ENCODE results near the gene DYNC1I1. TPM values are rescaled to one million over a fixed set of nuclear protein-coding genes. Genes with fewer than 3 reads are reported as not detected.

The DYNC1I1 gene
- total RNA-seq, 4 donors from 2014 or later: 1.4 to 10.7 (median 3.4) TPM

DNA sequence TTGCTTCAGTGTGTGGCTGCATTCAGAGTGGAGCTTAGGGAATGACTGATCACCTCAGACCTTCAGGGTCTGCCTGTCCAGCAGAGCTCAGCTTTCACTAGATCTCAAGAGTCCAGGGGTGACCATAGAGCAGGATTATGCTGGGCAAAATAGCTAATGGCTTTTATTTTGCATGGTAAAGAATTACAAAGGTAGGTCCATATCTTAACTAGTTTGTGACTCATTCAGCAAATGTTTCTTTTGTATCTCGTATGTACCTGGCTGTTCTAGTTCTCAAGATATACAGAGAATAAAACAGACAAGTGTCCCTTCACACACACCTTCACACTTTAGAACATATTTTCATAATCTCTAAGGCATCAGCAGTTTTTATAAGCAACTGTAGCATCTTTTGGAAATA is 180.5 kb downstream of the DYNC1I1 start:
- Histone ChIP-seq H3K4me1 (no peaks in the 10 kb centered on the region), H3K27me3 (no peaks in the 10 kb centered on the region), H3K4me3 (no peak overlapping the region), H3K9me3 (no peaks in the 10 kb centered on the region), H3K36me3 (no peaks in the 10 kb centered on the region), H3K27ac (no peak overlapping the region)
- no peak for DNase-seq
- TF ChIP-seq, protein P1, sequence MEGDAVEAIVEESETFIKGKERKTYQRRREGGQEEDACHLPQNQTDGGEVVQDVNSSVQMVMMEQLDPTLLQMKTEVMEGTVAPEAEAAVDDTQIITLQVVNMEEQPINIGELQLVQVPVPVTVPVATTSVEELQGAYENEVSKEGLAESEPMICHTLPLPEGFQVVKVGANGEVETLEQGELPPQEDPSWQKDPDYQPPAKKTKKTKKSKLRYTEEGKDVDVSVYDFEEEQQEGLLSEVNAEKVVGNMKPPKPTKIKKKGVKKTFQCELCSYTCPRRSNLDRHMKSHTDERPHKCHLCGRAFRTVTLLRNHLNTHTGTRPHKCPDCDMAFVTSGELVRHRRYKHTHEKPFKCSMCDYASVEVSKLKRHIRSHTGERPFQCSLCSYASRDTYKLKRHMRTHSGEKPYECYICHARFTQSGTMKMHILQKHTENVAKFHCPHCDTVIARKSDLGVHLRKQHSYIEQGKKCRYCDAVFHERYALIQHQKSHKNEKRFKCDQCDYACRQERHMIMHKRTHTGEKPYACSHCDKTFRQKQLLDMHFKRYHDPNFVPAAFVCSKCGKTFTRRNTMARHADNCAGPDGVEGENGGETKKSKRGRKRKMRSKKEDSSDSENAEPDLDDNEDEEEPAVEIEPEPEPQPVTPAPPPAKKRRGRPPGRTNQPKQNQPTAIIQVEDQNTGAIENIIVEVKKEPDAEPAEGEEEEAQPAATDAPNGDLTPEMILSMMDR (IDR thresholded peaks at IDR 0.05): no peak
- no peak for TF ChIP-seq POLR2A (IDR thresholded peaks at IDR 0.05)

DNA sequence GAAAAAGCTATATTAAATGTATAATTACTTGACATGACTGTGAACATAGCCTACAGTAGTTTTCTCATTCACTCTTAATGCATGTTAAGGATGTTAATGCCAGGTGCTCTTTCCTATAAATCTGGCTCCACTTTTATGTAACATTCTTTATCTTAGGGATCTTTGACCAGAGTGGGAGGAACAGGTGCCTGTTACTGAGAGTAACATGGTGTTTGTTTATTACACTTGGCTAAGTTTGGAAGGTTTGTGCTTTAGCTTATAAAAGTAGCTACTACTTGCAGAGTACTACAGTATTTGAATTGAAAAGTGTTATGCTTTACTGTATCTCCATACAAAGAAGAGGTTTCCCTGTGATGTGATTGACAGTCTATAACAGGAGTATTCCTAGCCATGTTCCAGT is 183.4 kb downstream of the DYNC1I1 start:
- no peak overlapping the region for H3K27ac ChIP-seq
- no peak overlapping the region for H3K4me3 ChIP-seq
- TF ChIP-seq, protein P1 (IDR thresholded peaks at IDR 0.05): no peak
- no peak for TF ChIP-seq POLR2A (IDR thresholded peaks at IDR 0.05)
- H3K27me3 ChIP-seq: no peaks in the 10 kb centered on the region
- no peaks in the 10 kb centered on the region for H3K9me3 ChIP-seq
- H3K4me1 ChIP-seq: no peaks in the 10 kb centered on the region
- DNase-seq: no peak
- H3K36me3 ChIP-seq: no peaks in the 10 kb centered on the region

DNA sequence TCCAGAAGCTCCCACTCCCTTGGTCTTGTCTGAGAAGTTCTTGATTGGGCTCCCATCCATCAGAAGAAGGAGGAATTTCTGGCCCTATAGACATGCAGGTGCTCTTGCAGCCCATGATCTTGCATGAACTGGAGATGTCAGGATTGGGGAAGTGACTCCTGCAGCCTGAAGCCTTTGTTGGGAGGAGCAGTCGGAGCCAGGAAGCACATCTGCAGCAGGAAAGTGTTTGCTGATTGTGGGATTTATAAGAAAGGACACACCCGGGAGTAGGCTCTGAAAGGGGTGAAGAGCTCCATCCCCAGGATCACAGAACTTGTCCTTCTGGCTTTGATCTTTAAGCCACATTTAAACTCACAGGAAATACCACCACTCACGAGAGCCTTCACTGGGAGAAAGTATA is 185.2 kb downstream of the DYNC1I1 start:
- H3K27ac ChIP-seq: no peak overlapping the region

DNA sequence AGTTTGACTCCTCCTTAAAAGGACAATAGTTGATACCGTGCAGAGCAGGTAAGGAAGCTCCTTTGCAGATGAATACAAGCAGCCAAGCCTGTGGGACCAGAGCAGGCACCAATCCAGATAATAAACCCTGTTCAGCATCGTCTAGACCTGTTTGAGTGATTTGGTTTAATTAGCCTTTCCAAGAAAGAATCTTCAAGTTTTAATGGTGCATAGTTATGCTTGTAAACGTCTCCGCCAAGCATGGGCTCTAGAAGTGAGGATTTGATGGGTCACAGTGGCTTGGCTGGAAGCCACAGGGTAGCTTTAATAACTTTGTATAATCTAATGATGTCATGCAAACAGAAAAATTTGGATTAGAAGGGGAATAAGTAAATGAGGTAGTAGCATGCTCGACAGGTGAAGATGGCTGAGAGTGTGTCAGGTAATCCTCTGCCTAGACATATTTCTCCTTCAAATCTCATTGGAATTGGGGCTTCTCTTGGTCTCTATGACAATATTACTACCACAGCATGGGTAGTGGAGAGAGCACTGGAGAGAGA is 188.4 kb downstream of the DYNC1I1 start:
- Histone ChIP-seq H3K36me3 (no peaks in the 10 kb centered on the region), H3K4me1 (no peaks in the 10 kb centered on the region), H3K9me3 (no peaks in the 10 kb centered on the region), H3K27me3 (no peaks in the 10 kb centered on the region), H3K4me3 (no peak overlapping the region), H3K27ac (no peak overlapping the region)
- TF ChIP-seq, protein P1 (IDR thresholded peaks at IDR 0.05): no peak
- no peak for TF ChIP-seq POLR2A (IDR thresholded peaks at IDR 0.05)
- DNase-seq: no peak

More for the DNA sequence above, 185.2 kb downstream of the DYNC1I1 start:
- TF ChIP-seq, protein P1 (IDR thresholded peaks at IDR 0.05): no peak
- TF ChIP-seq POLR2A (IDR thresholded peaks at IDR 0.05): no peak
- H3K36me3 ChIP-seq: no peaks in the 10 kb centered on the region
- no peaks in the 10 kb centered on the region for H3K27me3 ChIP-seq
- H3K4me1 ChIP-seq: no peaks in the 10 kb centered on the region
- H3K4me3 ChIP-seq: no peak overlapping the region
- no peak for DNase-seq
- H3K9me3 ChIP-seq: no peaks in the 10 kb centered on the region

DNA sequence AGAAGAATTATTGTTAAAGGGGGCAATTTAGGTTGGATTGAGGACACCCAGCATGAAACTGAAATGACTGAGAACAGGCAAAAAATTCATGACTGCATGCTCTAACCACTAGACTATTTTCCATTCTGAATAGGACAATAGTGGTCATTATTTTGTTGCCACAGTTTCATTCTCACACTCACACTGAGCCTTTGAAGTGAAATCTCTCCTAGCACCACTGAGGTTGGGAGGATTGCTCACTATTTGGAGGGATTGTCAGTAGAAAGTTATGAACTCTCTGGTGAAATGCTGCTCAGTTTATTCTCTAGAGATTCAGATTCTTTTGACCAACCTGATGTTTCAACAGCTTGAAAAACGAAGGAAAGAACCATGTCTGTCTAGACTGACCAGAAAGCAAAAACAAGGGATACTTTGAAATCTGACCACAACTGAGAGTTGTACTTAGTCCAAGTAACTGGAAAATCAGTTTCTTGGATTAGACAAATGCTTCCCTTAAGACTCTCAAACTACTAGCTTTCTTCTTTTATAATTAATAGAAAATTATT is 191.2 kb downstream of the DYNC1I1 start:
- H3K4me1 ChIP-seq: no peaks in the 10 kb centered on the region
- H3K9me3 ChIP-seq: no peaks in the 10 kb centered on the region
- DNase-seq: no peak
- no peaks in the 10 kb centered on the region for H3K27me3 ChIP-seq
- no peak overlapping the region for H3K4me3 ChIP-seq
- no peaks in the 10 kb centered on the region for H3K36me3 ChIP-seq
- no peak overlapping the region for H3K27ac ChIP-seq
- TF ChIP-seq, protein P1 (IDR thresholded peaks at IDR 0.05): no peak
- no peak for TF ChIP-seq POLR2A (IDR thresholded peaks at IDR 0.05)
